ENCODE data around the gene ZNF691. TPM values are rescaled to one million over a fixed set of nuclear protein-coding genes. Genes with fewer than 3 reads are reported as not detected.

Gene ZNF691
- total RNA-seq, 1 donor from 2014 or later, result 8.0 TPM

DNA sequence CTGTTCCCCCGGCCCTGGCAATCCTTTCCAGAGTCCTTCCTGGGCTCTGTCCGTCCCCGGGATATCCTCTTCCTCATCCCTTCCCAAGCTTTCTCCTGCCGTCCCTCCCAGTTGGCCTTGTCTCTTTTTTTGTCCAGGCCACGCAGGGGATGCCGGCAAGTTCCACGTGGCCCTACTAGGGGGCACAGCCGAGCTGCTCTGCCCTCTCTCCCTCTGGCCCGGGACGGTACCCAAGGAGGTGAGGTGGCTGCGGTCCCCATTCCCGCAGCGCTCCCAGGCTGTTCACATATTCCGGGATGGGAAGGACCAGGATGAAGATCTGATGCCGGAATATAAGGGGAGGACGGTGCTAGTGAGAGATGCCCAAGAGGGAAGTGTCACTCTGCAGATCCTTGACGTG, 15.8 kb upstream of the ZNF691 start:
- intact Hi-C loops (cut with micrococcal nuclease), result no loop called here
- ATAC-seq (no peak), DNase-seq (no peak)

DNA sequence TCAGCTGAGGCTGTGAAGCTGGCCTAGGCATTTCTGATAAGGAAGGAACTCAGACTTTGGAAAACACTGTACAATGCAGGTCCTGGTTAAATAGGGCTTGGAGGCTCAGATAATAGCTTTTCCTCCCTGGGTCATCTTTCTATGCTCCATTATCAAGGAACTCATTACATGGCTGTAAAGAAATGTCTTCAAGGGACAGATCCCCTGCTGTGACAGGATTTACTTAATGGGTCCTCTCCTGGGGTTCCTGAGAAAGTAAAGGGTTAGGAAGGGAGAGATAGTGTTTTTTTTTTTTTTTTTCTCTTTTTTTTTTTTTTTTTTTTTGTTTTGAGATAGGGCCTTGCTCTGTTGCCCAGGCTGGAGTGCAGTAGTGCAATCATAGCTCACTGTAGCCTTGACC, 15.1 kb upstream of the ZNF691 start:
- no peak for DNase-seq
- intact Hi-C loops (cut with micrococcal nuclease), result no loop called here
- ATAC-seq, result no peak

GRCh38 chr1:42832641-42833240, 13.7 kb upstream of the ZNF691 start:
- ATAC-seq, result no peak
- intact Hi-C loops (cut with micrococcal nuclease), result no loop called here
- no peak for DNase-seq

DNA sequence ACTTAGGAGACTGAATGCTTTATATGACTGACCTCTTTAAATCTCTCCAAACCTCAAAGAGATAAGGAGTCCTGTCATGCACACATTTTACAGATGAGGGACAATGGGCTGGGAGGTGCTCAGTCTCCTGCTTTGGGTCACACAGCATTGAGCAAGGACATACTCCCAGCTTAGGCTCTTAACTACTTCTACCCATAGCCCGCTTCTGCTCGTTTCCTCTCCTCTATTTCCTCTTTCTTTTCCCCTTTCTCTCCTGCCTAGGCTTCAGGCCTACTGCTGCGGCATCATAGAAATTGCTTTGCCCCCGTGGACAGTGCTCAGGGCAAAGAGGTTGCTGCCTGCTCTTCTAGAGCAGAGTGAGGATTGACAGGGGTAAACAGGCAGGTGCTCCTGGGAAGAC, 12.4 kb upstream of the ZNF691 start:
- intact Hi-C loops (cut with micrococcal nuclease), result no loop called here
- ATAC-seq, result peak; percentile 19
- DNase-seq, result no peak

GRCh38 chr1:42834803-42835202, 11.6 kb upstream of the ZNF691 start:
- intact Hi-C loops (cut with micrococcal nuclease), result no loop called here

GRCh38 chr1:42835422-42835821, 11.0 kb upstream of the ZNF691 start:
- ATAC-seq (no peak), DNase-seq (no peak)
- intact Hi-C loops (cut with micrococcal nuclease), result no loop called here

More at GRCh38 chr1:42834803-42835202, 11.6 kb upstream of the ZNF691 start:
- DNase-seq, result no peak
- no peak for ATAC-seq

- DNase-seq, result no peak
- ATAC-seq, result peak; percentile 44
- intact Hi-C loops (cut with micrococcal nuclease), result no loop called here
These were observed 8.7 kb upstream of the ZNF691 start for GRCh38 chr1:42837709-42838108.

- intact Hi-C loops (cut with micrococcal nuclease), result no loop called here
- ATAC-seq (peak; percentile 35), DNase-seq (no peak)
These were observed 7.8 kb upstream of the ZNF691 start for GRCh38 chr1:42838482-42839190.

GRCh38 chr1:42841010-42841409, 5.4 kb upstream of the ZNF691 start:
- intact Hi-C loops (cut with micrococcal nuclease), result no loop called here
- ATAC-seq, result peak; percentile 30
- DNase-seq, result no peak

GRCh38 chr1:42841440-42842147, 4.8 kb upstream of the ZNF691 start:
- DNase-seq (no peak), ATAC-seq (no peak)
- intact Hi-C loops (cut with micrococcal nuclease), result no loop called here

DNA sequence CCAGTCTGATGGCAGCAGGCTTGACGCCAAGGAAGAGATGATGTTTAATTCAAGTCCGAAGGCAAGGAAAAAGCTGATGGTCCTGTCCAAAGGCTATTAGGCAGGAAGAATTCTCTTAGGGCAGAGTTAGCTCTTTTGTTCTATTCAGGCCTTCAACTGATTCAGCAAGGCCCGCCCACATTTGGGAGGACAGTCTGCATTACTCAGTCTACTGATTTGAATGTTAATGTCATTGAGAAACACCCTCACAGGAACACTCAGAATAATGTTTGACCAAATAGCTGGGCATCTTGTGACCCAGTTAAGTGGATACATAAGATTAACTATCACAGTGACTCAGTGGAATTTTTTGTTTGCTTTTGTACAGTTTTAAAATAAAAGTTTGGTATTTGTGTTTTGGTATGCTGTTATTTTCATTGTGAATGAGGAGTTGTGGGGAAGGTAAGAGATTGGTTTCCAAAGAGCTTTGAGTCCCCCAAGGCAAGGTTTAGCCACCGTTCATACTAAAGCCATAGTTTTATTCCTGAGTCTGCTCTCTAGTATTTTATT, 1.7 kb upstream of the ZNF691 start:
- DNase-seq, result no peak
- ATAC-seq, result no peak
- intact Hi-C loops (cut with micrococcal nuclease), result no loop called here

- intact Hi-C loops (cut with micrococcal nuclease), result no loop called here
- DNase-seq, result no peak
- no peak for ATAC-seq
These were observed 1.2 kb upstream of the ZNF691 start for GRCh38 chr1:42845193-42845592.

GRCh38 chr1:42845866-42846256, 552 bp upstream of the ZNF691 start:
- ATAC-seq (peak; percentile 5), DNase-seq (no peak)
- intact Hi-C loops (cut with micrococcal nuclease), result no loop called here

- ATAC-seq, result no peak
- no peak for DNase-seq
- intact Hi-C loops (cut with micrococcal nuclease), result no loop called here
These were observed 740 bp downstream of the ZNF691 start for GRCh38 chr1:42847111-42847595.

DNA sequence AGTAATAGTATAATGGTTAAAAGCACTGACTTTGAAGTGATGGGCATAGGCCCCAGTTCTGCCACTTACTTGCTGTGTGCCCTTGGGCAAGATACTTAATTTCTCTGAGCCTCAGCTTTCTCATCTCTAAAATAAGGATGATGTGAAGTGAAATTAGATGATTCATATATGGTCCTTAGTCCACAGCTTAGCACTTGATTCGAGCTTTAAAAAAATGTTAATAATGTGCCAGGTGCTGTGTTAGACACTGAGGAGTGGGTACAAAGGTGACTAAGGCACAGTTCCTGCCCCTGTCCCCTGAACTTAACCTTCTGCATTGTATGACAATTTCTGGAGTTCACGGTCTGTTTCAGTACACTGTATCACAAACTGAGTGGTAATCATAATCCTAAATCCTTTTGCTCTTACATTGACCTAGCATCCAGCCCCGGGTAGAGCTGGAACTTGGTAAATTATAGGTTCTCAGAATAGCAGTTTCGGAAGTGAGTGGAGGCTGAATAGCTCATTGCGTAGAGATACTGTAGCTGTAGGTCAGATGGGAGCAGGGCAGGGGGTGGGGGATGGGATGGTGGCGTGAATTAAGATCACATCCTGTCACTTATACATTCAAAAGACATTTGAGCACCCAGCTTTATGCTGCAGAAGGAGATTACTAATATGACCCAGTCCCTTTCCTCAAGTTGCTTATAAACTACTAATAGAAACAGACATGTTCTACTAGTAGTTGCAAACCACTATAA, 1.5 kb downstream of the ZNF691 start:
- no peak for DNase-seq
- intact Hi-C loops (cut with micrococcal nuclease), result no loop called here
- no peak for ATAC-seq

DNA sequence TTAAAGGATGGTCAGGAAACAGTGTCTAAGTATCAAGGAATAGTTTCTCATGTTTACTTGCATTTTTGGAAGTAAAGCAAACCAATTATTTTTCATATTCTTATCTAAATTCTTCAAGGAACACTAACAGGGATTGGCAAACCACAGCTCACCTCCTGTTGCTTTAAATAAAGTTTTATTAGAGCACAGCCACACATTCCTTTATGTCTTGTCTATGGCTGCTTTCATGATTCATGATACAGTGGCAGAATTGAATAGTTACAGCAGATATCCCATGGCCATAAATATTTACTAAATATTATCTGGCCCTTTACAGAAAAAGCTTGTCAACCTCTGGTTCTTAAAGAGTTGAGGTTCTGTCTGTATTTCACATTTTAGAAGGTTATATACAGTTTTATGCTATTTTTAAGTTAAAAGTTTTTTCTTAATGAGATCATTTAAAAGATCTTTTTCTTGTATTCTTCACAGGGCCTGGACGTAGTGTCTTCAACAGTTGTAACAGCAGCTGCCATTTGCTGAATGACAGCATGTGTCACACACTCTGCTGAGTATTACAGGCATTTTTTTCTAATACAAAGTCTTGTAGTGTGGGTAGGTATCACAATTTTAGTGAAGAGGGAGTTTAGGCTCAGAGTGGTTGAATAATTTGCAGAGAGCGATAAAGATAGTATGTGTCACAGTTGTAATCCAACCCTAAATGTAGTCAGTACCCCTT, 2.6 kb downstream of the ZNF691 start:
- DNase-seq, result no peak
- no peak for ATAC-seq
- intact Hi-C loops (cut with micrococcal nuclease), result no loop called here

DNA sequence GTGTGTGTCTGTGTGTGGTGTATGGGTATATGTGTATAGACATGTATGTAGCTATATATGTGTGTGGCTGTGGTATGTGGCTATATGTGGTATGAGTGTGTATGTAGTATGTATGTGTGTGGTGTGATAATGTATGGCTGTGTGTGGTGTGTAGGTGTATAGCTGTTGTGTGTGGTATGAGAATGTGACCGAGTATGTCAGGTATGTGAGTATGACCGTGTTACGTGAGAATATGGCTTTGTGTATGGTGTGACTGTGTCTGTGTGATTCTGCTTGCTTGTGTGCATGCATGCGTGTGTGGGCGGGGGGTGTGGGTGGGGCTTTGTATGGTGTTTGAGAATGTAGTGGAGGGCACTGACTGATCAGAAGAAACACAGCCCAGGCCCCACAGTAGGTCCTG, 3.5 kb downstream of the ZNF691 start:
- DNase-seq (no peak), ATAC-seq (no peak)
- intact Hi-C loops (cut with micrococcal nuclease), result no loop called here

GRCh38 chr1:42851420-42851819, 5.0 kb downstream of the ZNF691 start:
- ATAC-seq (no peak), DNase-seq (no peak)
- intact Hi-C loops (cut with micrococcal nuclease), result no loop called here

Data from left ventricle myocardium superior (tissue), 1 donor.